Breast epithelium (tissue), 4 donors: ENCODE measurements around the gene GP9. TPM values are rescaled to one million over a fixed set of nuclear protein-coding genes. Genes with fewer than 3 reads are reported as not detected.

Experiments
- DNase-seq, 2 donors: peaks; one replicate each; pipeline ENCODE4 v3.0.0-alpha.2; 2019; ENCODE audit warnings: low spot score in 2 of 2
- H3K27ac ChIP-seq, 2 donors: fragments of 200-600 bp; sonication (generic) in 1 of 2; one replicate each; pipeline ENCODE4 v1.5.1; 2016 to 2019; ENCODE audit warnings: mild to moderate bottlenecking in 1 of 2
- H3K27me3 ChIP-seq, 2 donors: fragments of 200-600 bp; sonication (generic) in 1 of 2; one replicate each; pipeline versions ENCODE4 v1.5.1 to v1.6.0; 2017 to 2019; ENCODE audit warnings: control low read depth in 1 of 2, mild to moderate bottlenecking in 1 of 2
- H3K36me3 ChIP-seq: fragments of 200-600 bp; one replicate; pipeline ENCODE4 v1.5.1; 2019
- H3K4me1 ChIP-seq, 2 donors: fragments of 200-600 bp; sonication (generic); one replicate each; pipeline ENCODE4 v1.5.1; 2016 to 2019; ENCODE audit warnings: control low read depth in 1 of 2
- H3K4me3 ChIP-seq, 3 donors: fragments of 200-600 bp; sonication (generic); 1 replicate in 2 of 3; 2 replicates in 1 of 3; pipeline ENCODE4 v1.5.1; 2016 to 2019; ENCODE audit warnings: mild to moderate bottlenecking in 3 of 3, moderate library complexity in 2 of 3
- H3K9me3 ChIP-seq, 2 donors: fragments of 200-600 bp; sonication (generic) in 1 of 2; one replicate each; pipeline ENCODE4 v1.5.1; 2016 to 2019; ENCODE audit warnings: control low read depth in 1 of 2
- CTCF ChIP-seq, 3 donors: fragments of 450-650 bp; IDR thresholded peaks; one replicate each; pipeline ENCODE4 v1.5.1; 2016 to 2017; ENCODE audit warnings: antibody characterized with exemption in 3 of 3, mild to moderate bottlenecking in 3 of 3, moderate library complexity in 3 of 3
- POLR2A ChIP-seq: fragments of 450-650 bp; IDR thresholded peaks from one replicate; pipeline ENCODE4 v1.6.1; 2016; ENCODE audit warnings: antibody characterized with exemption, mild to moderate bottlenecking, moderate library complexity
- POLR2AphosphoS5 ChIP-seq, 3 donors: sonication (generic); formaldehyde crosslinking; IDR thresholded peaks; one replicate each; pipeline ENCODE4 v1.6.1; 2017; ENCODE audit warnings: antibody characterized with exemption in 3 of 3
- intact Hi-C: fragments of 100-400 bp; cut with DNase I; formaldehyde crosslinking; loops from one replicate; pipeline ENCODE4 v1.15.1; 2023; ENCODE audit warnings: low total_unique reads
- total RNA-seq, 3 donors: library from RNA; depleted of rRNA; stranded (reverse); fragments of >200 nt; gene quantifications; one replicate each; pipeline ENCODE4 v1.1.0, GENCODE V29; 2016

Gene GP9
- total RNA-seq, 3 donors from 2014 or later = 0.48 TPM; not detected in 2

GRCh38 chr3:129036222-129037092 is 24.1 kb upstream of the GP9 start:
- Histone ChIP-seq H3K27ac (no peak overlapping the region), H3K36me3 (no peaks in the 10 kb centered on the region), H3K27me3 (no peaks in the 10 kb centered on the region), H3K9me3 (no peaks in the 10 kb centered on the region), H3K4me3 (no peak overlapping the region), H3K4me1 (no peaks in the 10 kb centered on the region)
- intact Hi-C loops = no loop called here
- TF ChIP-seq POLR2AphosphoS5 (IDR thresholded peaks at IDR 0.05) (no peak), CTCF (IDR thresholded peaks at IDR 0.05) (no peak), POLR2A (no peak)
- no peak for DNase-seq

- no peak for DNase-seq
- H3K4me1 ChIP-seq = no peaks in the 10 kb centered on the region
- intact Hi-C loops = no loop called here
- H3K27ac ChIP-seq = no peak overlapping the region
- H3K4me3 ChIP-seq = no peak overlapping the region
- no peaks in the 10 kb centered on the region for H3K36me3 ChIP-seq
- H3K9me3 ChIP-seq = no peaks in the 10 kb centered on the region
- H3K27me3 ChIP-seq = no peaks in the 10 kb centered on the region
- TF ChIP-seq CTCF (IDR thresholded peaks at IDR 0.05) (no peak), POLR2A (no peak), POLR2AphosphoS5 (IDR thresholded peaks at IDR 0.05) (no peak)
These were observed 23.5 kb upstream of the GP9 start for GRCh38 chr3:129037093-129037419.

GRCh38 chr3:129038121-129038855 is 22.3 kb upstream of the GP9 start:
- H3K4me1 ChIP-seq = no peaks in the 10 kb centered on the region
- TF ChIP-seq POLR2A (no peak), CTCF (IDR thresholded peaks at IDR 0.05) (no peak), POLR2AphosphoS5 (IDR thresholded peaks at IDR 0.05) (no peak)
- no peaks in the 10 kb centered on the region for H3K9me3 ChIP-seq
- H3K27ac ChIP-seq = no peak overlapping the region
- no peak for DNase-seq
- no peak overlapping the region for H3K4me3 ChIP-seq
- intact Hi-C loops = no loop called here
- H3K27me3 ChIP-seq = no peaks in the 10 kb centered on the region
- H3K36me3 ChIP-seq = no peaks in the 10 kb centered on the region

- H3K27ac ChIP-seq = no peak overlapping the region
- TF ChIP-seq POLR2A (no peak), POLR2AphosphoS5 (IDR thresholded peaks at IDR 0.05) (no peak), CTCF (IDR thresholded peaks at IDR 0.05) (no peak)
- H3K36me3 ChIP-seq = no peaks in the 10 kb centered on the region
- H3K27me3 ChIP-seq = no peaks in the 10 kb centered on the region
- DNase-seq = no peak
- no peaks in the 10 kb centered on the region for H3K9me3 ChIP-seq
- H3K4me3 ChIP-seq = no peak overlapping the region
- no peaks in the 10 kb centered on the region for H3K4me1 ChIP-seq
- intact Hi-C loops = no loop called here
These were observed 21.1 kb upstream of the GP9 start for GRCh38 chr3:129039271-129040038.

- Histone ChIP-seq H3K9me3 (no peaks in the 10 kb centered on the region), H3K27me3 (no peaks in the 10 kb centered on the region), H3K27ac (no peak overlapping the region), H3K4me1 (no peaks in the 10 kb centered on the region), H3K36me3 (no peaks in the 10 kb centered on the region), H3K4me3 (no peak overlapping the region)
- intact Hi-C loops = no loop called here
- no peak for DNase-seq
- TF ChIP-seq POLR2A (no peak), CTCF (IDR thresholded peaks at IDR 0.05) (no peak), POLR2AphosphoS5 (IDR thresholded peaks at IDR 0.05) (no peak)
These were observed 20.6 kb upstream of the GP9 start for GRCh38 chr3:129040039-129040336.
